Measurements from ENCODE around the gene PCDH9. TPM values are rescaled to one million over a fixed set of nuclear protein-coding genes. Genes with fewer than 3 reads are reported as not detected.

PCDH9 gene
- total RNA-seq, 4 donors from 2014 or later: 0.37 to 2.4 (median 1.5) TPM

DNA sequence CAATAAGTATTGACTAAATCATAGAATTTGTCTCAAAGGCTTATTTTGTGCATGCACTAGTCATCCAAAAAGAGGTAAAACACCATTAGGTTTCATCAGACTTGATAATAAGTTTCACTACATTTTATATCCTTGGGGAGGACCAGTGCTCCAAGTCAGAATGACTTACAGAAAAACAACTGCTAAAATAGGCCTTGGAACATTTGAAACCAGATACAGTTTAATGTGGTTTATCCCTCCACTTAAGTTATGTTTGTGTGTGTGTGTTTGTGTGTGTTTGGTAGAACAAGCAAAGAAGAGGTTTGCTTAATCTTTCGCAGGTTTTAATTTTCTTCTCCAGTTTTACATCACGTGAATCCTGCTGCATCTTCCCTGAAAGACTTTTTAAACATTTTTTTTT is 570.9 kb downstream of the PCDH9 start:
- intact Hi-C loops (cut with DNase I; ENCODE audit: low total_unique reads): no loop called here
- TF ChIP-seq POLR2A (IDR thresholded peaks at IDR 0.05): no peak
- WGBS, 2 donors (ENCODE audit: low coverage in 1 of 2): 71 to 83% methylated on average over 2 of the region's 2 CpGs
- H3K9me3 ChIP-seq: no peaks in the 10 kb centered on the region
- H3K27ac ChIP-seq: no peak overlapping the region
- H3K36me3 ChIP-seq: no peaks in the 10 kb centered on the region
- H3K4me3 ChIP-seq: no peak overlapping the region
- H3K4me1 ChIP-seq: peaks cover 0 to 5% (median 0%) of the 10 kb centered on the region in 4 donors
- no peak for DNase-seq
- H3K27me3 ChIP-seq: no peaks in the 10 kb centered on the region
- in situ Hi-C loops (cut with MboI; ENCODE audit: low pct_ligation_motif_present in 1 of 4, low pct_unique_long_range_greater_than_20kb in 1 of 4, low sequenced_read_pairs in 3 of 4): no loop called here

DNA sequence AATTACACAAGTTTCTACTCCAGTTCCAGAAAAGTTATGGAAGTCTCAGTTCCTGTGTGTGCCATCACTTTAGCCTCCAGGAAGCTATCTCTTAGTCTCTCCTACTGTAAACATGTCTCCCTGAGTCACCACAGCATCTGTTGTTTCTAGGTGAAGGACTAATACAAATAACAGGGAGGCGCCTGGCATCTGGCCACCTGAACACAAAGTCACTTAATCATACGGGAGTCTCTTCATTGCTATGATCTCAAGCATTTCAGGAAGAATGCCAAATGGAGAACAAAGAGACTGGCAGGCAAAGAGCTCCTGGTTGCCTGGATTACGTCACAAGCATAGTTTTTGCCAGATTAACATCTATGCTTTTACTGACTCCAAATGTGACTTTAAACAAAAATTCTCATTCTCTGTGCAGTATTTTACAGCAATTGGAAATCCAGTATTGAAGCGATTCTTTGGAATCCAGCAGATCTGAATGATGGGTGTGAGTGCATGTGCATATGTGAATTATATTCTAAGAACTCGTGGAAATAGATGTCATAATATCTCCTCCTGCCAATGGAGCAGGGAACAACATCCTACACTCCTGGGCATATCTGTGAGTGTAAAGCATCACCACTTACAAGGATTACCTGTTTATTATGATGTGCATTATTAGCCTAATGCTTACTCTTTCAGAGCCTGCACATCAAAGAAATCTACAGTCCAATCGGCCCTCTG is 572.8 kb downstream of the PCDH9 start:
- Histone ChIP-seq H3K36me3 (no peaks in the 10 kb centered on the region), H3K9me3 (no peaks in the 10 kb centered on the region), H3K27ac (no peak overlapping the region), H3K27me3 (no peaks in the 10 kb centered on the region), H3K4me1 (peaks cover 0 to 5% (median 0%) of the 10 kb centered on the region in 4 donors), H3K4me3 (no peak overlapping the region)
- intact Hi-C loops (cut with DNase I; ENCODE audit: low total_unique reads) (no loop called here), in situ Hi-C loops (cut with MboI; ENCODE audit: low pct_ligation_motif_present in 1 of 4, low pct_unique_long_range_greater_than_20kb in 1 of 4, low sequenced_read_pairs in 3 of 4) (no loop called here)
- WGBS, 2 donors (ENCODE audit: low coverage in 1 of 2): 40 to 41% methylated on average over 1 to 6 of the region's 6 CpGs
- DNase-seq: no peak
- TF ChIP-seq POLR2A (IDR thresholded peaks at IDR 0.05) (no peak), POLR2AphosphoS5 (IDR thresholded peaks at IDR 0.05) (no peak), EP300 (IDR thresholded peaks at IDR 0.05; ENCODE audit: low read depth) (no peak)
- TF ChIP-seq, protein P1, sequence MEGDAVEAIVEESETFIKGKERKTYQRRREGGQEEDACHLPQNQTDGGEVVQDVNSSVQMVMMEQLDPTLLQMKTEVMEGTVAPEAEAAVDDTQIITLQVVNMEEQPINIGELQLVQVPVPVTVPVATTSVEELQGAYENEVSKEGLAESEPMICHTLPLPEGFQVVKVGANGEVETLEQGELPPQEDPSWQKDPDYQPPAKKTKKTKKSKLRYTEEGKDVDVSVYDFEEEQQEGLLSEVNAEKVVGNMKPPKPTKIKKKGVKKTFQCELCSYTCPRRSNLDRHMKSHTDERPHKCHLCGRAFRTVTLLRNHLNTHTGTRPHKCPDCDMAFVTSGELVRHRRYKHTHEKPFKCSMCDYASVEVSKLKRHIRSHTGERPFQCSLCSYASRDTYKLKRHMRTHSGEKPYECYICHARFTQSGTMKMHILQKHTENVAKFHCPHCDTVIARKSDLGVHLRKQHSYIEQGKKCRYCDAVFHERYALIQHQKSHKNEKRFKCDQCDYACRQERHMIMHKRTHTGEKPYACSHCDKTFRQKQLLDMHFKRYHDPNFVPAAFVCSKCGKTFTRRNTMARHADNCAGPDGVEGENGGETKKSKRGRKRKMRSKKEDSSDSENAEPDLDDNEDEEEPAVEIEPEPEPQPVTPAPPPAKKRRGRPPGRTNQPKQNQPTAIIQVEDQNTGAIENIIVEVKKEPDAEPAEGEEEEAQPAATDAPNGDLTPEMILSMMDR (IDR thresholded peaks at IDR 0.05): no peak

DNA sequence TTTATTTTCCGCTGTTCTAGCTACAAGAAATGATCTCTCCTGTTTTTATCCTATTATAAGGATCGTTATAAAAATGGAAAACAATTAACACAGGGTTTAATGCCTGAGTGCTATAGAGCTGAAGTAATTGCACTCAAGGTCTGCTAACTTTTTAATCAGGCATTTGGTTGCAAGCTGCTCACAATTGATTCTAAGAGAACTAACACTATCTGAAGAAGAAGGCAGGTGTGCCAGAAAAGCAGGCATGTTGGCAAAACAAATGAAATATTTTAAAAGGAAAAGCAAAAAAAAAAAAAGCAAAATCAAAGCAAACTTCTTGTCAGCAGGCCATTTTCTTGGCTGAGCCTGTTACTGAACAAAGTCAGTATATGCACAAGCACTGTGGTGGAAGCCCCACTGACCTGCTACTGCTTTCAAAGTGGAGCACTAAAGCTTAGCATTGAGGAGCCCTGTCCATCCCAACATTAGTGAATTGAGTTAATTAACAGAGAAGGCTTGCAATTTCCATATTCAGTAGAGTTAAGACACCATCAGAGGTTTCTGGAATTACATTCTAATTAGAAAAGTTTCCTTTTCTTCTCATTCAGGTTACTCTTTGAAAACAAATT is 574.2 kb downstream of the PCDH9 start:
- Histone ChIP-seq H3K27ac (no peak overlapping the region), H3K36me3 (no peaks in the 10 kb centered on the region), H3K4me3 (no peak overlapping the region), H3K27me3 (no peaks in the 10 kb centered on the region), H3K4me1 (peaks cover 0 to 5% (median 0%) of the 10 kb centered on the region in 4 donors), H3K9me3 (peaks cover 0 to 5% of the 10 kb centered on the region in 2 donors)
- 70 to 85% methylated on average over 2 of the region's 2 CpGs for WGBS, 2 donors (ENCODE audit: low coverage in 1 of 2)
- DNase-seq: no peak
- TF ChIP-seq, protein P1 (IDR thresholded peaks at IDR 0.05): no peak
- TF ChIP-seq POLR2AphosphoS5 (IDR thresholded peaks at IDR 0.05) (no peak), EP300 (IDR thresholded peaks at IDR 0.05; ENCODE audit: low read depth) (no peak), POLR2A (IDR thresholded peaks at IDR 0.05) (no peak)
- in situ Hi-C loops (cut with MboI; ENCODE audit: low pct_ligation_motif_present in 1 of 4, low pct_unique_long_range_greater_than_20kb in 1 of 4, low sequenced_read_pairs in 3 of 4) (no loop called here), intact Hi-C loops (cut with DNase I; ENCODE audit: low total_unique reads) (no loop called here)

DNA sequence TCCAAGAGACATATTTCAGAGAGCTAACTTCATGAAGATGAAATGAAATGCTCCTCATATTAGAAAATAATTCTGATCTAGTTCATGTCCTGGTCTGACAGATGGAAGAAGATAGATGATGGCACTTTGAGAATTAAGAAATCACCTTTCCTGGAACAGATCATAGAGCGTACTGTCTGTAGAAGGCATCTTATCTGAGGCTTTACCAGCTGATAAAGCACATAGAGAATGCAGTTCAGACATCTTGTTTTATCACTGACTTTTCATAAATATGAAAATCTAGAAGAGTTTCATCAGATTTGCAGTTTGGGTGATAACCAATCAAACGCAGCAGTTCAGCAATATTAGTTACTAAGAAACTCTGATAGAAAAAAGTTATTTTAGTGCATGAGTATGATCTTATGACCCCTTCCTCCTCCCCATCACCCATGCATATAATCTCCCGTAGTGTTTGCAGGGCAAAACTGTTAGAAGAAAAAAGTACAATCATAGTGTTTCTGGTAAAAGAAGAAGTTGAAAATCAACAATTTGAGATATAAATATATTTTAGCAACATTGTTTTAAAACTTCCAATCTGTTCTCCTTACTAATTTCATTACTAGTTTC is 585.2 kb downstream of the PCDH9 start:
- TF ChIP-seq, protein P1 (IDR thresholded peaks at IDR 0.05): no peak
- TF ChIP-seq EP300 (IDR thresholded peaks at IDR 0.05; ENCODE audit: low read depth) (no peak), POLR2AphosphoS5 (IDR thresholded peaks at IDR 0.05) (no peak), POLR2A (IDR thresholded peaks at IDR 0.05) (no peak)
- in situ Hi-C loops (cut with MboI; ENCODE audit: low pct_ligation_motif_present in 1 of 4, low pct_unique_long_range_greater_than_20kb in 1 of 4, low sequenced_read_pairs in 3 of 4): no loop called here
- Histone ChIP-seq H3K9me3 (no peaks in the 10 kb centered on the region), H3K4me3 (no peak overlapping the region), H3K27me3 (no peaks in the 10 kb centered on the region), H3K4me1 (no peaks in the 10 kb centered on the region), H3K27ac (no peak overlapping the region), H3K36me3 (no peaks in the 10 kb centered on the region)
- intact Hi-C loops (cut with DNase I; ENCODE audit: low total_unique reads): no loop called here
- 79 to 90% methylated on average over 3 of the region's 3 CpGs for WGBS, 2 donors (ENCODE audit: low coverage in 1 of 2)
- DNase-seq: no peak
